ENCODE data around the gene MAPKAPK5.

DNA sequence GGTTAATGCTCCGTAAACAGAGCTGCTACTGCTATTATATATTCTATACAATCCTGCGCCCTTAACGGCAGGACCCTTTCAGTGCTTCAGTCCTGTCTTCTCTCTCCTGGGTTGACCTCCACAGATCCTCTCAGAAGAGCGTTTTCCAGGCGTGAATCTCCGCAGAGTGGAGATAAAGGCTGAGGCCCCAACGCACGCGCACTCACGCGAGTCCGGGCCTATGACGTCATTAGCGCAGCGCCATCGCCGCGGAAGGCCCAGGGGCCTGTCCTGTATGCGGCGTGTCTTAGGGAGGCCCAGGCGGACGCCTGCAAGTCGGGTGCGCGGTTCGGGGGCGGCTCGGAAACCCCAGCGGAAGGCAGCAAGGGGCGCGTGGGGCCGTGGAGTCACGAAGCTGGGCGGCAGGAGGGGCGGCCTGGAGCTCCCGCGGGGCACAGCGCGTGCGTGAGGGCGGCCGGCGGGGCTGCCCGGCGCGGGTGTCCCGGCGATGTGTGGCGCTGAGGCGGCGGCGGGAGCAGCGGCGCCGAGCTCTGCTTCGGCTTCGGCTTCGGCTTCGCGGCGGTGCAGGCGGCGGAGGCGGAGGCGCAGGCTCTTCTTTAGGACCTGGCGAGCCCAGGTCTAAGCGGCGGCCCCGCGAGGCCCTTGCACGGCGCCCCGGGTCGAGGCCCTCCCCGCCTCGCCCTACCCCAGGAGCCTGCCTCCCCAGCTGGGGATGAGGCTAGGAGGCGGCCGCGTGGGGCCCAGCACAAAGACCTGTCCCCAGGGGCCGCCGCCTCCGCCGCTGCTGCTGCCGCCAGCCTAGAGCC, at the start of gene MAPKAPK5:
- TF ChIP-seq, protein P1, sequence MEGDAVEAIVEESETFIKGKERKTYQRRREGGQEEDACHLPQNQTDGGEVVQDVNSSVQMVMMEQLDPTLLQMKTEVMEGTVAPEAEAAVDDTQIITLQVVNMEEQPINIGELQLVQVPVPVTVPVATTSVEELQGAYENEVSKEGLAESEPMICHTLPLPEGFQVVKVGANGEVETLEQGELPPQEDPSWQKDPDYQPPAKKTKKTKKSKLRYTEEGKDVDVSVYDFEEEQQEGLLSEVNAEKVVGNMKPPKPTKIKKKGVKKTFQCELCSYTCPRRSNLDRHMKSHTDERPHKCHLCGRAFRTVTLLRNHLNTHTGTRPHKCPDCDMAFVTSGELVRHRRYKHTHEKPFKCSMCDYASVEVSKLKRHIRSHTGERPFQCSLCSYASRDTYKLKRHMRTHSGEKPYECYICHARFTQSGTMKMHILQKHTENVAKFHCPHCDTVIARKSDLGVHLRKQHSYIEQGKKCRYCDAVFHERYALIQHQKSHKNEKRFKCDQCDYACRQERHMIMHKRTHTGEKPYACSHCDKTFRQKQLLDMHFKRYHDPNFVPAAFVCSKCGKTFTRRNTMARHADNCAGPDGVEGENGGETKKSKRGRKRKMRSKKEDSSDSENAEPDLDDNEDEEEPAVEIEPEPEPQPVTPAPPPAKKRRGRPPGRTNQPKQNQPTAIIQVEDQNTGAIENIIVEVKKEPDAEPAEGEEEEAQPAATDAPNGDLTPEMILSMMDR (IDR thresholded peaks at IDR 0.05), result peak in 1 of 7 experiments; percentile 35
- TF ChIP-seq POLR2A (IDR thresholded peaks at IDR 0.05), result peak; percentile 43 to 84 (median 80)

Measured in body of pancreas (tissue), 4 donors.